GM18511 (cell line): ENCODE data around the gene MYBPH.

ENCODE experiments used
- ATAC-seq: cut with Tn5 transposase; IDR thresholded peaks from one replicate; pipeline ENCODE4 v1.9.1; 2021; ENCODE audit warnings: mild to moderate bottlenecking, moderate library complexity; ENCODE audit not compliant: unreplicated experiment

Gene MYBPH

DNA sequence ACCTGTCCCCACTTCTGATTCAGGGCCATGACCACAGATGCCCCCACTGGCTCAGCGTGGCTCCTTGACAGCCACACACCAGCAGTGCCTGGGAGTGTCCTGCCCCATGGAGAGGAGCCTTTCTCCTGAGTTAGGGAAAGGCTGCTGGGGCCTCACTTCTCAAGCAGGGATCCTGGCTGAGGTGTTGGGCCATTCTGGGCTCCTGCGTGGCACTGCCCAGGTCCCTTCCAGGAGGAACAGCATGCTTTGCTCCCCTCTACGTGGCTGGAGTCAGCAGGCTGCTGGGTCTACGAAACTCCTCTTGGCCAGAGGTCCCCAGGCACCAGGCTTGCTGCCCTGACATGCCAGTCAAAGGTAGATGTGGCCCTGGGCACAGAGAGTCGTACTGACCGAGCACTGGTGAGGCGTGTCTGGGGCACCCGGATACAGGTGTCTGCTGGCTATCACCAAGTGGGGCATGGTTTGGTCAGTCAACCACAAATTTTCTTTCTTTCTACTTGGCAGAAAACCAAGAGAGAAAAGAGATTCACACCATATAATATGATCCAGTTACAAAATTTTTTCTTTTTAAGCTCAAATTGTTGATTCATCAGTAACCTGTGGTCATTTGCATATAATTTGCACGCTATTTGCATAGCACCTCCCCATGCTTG, 44.0 kb downstream of the MYBPH start:
- ATAC-seq = no peak

DNA sequence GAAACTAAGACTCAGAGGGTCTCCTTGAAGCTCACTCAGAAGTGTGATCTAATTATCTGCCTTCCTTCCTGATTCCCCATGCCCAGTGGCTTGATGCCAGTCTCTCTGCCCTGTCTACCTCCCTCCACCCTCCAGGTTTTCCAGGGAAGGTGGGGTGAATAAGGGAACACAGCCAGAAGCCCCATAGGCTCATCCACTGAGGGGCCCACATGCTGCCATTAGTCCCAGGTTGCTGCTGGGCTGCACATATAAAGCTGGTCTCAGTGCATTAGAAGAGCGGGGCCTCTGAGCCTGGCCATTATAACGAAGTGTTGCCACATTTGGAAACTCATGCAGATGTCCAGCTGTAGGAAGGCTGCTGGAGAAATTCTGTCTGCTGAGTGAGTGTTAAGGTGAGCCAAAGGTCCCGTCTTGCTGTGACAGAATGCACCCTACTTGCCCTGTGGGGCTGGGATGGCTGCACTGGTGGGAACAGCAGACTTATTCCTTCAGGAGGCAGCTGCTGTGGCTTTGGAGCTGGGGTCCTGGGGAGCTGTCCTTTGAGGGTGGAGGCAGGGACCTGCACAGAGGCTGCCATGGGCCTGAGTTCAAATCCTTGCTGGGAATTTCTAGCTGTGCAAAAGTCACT, 45.2 kb downstream of the MYBPH start:
- ATAC-seq = no peak

DNA sequence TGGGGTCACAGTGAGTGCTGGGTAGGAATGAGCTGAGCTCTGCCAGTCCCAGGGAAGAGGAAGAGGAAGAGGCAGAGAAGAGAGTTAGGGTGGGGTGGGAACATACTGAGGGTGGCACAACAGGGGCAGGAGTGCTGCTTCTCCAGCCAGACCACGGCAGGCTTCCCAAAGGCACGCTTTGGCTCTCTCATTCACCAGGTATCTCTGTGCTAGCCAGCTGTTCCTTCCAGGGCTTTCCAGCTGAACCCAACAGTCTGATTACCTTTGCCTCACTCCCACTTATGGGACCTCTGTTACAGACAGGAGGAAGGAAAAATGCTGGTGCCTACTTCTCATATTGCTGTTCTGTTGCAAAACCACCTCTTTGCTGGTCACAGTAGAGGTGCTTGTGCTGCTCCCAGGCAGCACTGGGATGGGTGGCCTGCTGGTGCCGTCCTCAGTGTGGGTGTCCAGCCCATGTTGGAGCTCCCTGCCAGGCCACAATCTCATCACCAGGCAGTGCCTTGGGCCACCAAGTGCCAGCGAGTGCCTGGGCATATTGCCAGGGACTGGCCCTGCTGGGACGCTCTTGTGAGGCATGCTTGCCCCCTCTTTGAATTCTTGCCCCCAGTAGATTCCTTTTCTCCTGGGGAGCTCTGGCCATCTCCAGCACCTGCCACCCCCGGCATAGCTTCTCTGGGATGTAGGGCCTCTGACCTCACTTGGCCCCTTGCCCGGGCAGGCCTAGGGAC, 46.0 kb downstream of the MYBPH start:
- no peak for ATAC-seq

DNA sequence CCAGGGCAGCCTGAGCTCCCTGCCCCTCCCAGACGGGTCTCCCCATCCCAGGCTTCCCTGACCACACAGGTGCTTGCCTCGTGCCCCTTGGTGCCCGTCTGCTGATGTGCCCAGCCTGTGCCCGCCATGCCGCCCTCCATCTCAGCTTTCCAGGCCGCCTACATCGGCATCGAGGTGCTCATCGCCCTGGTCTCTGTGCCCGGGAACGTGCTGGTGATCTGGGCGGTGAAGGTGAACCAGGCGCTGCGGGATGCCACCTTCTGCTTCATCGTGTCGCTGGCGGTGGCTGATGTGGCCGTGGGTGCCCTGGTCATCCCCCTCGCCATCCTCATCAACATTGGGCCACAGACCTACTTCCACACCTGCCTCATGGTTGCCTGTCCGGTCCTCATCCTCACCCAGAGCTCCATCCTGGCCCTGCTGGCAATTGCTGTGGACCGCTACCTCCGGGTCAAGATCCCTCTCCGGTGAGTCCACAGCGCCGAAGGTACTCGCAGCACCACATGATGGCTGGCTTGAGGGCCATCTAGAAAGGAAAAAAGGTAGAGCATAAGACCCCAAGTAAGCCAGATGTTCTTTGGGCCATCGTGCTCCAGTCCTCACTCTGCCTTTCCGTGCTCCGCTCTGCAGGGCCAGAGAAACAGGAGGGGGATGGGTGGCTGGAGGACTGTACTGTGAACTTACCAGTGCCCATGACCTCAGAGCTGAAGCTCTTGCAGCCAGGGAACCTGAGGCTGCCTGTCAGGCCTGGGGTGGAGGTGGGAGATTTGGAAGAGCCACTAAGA, 46.7 kb downstream of the MYBPH start:
- ATAC-seq = no peak

DNA sequence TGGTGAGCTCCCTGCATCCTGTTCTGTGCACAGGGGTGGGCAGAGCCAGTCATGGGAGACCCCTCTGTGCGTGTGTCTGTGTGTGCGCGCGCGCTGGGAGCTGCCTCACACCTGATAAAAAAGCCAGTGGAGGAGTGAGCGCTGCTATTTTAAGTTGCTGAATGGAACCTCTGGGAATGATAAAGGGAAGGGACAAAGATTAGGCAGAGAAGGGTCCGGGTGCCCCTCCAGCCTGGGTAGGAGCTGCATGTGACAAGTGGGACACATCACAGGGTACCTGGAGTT, 47.3 kb downstream of the MYBPH start:
- ATAC-seq = no peak

DNA sequence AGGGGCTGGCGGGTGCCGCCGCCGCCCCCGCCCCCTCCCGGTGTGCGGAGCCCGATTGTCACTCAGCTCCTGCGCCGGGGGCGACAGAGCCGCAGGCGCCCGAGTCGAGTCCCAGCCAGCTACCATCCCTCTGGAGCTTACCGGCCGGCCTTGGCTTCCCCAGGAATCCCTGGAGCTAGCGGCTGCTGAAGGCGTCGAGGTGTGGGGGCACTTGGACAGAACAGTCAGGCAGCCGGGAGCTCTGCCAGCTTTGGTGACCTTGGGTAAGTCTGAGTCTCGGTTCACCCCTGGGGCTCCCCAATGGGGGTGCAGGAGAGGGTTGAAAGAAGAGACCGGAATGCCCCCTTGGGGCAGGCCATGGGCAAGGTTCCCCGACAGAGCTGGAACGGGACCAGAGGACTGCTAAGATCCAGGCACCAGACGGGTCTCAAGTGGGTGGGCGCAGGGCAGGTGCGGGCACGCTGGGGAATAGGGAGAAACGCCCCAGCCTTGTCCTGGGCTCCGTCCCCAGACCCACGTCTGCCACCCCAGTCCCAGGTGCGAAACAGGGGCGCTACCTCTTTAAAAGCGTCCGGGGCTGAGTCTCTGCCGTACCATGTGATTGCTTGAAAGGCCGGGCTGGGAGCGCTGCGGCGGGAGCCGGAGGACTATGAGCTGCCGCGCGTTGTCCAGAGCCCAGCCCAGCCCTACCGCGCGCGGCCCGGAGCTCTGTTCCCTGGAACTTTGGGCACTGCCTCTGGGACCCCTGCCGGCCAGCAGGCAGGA, 47.8 kb downstream of the MYBPH start, which contains the start of gene ADORA1:
Gene ADORA1, plus strand, starts transcription at position 61 of the 765 bp plus-strand sequence. CDS start 1,116 bp downstream, outside the sequence.
- ATAC-seq = no peak

DNA sequence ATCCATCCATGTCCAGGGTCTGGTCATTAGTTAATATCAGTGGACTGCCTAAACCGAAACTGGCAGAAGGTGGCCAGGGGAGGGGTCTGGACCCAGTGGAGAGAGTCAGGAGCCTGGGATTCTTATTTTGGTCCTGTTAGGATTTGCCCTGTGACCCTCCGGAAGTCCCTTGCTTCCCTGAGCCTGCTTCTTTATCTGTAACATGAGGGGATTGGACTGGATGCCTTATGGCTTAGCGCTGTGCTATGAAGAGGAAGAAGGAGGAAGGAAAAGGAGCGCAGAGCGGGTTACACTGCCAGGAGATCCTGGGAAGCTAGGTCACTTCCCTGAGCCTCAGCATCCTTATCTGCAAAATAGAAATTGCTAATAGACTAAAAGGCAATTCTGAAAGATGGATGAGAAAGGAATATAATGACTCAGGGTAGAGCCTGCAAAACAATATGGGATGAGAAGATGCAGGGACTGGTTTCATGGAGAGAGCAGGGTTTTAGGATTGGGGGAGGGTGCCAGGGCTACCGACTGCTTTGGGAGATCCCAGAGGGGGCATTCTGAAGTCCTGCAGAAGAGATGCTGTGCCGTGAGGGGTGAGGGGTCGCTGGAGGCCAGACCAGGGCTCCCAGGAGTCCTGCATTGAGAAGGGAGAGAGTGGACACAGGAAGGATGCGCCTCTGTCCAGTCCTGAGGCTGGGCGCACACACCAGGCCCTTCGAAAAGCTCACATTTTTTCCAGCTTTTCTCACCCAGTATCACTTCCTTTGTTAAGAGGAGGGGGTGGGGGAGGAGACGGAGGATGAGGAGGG, 48.6 kb downstream of the MYBPH start:
- no peak for ATAC-seq

DNA sequence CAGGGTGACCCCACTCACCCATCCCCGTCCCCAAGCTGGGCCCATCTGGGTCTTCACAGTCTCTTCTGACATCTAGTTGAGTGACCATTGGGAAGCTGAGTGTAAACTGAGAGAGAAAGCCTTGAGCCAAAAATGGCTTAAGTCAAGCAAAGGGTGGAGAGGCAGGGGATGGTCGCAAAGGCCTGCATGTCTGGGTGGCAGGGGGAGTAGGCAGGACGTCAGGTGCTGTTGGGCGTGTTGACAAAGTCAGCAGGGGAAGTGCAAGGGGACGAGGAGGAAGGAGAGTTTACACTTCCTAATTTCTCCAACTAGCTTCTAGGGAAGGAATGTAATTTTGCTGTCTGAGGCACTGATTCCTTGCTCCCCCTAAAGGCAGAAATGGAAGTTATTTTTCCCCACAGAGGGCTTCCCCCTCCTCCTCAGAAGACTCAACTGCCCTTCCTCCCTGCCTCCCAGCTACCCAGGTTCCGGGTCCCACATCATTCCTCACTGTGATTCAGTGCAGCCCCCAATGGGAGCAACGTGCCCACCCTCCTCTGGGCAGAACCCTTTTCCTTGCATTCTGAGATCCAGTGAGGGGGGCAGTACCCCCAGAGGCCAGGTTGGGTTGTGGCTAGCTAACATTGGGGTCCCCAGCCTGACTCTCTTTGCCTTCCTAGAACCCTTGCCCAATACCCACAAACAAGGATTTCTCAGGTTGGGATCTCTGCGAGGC, 49.3 kb downstream of the MYBPH start:
- ATAC-seq = no peak

DNA sequence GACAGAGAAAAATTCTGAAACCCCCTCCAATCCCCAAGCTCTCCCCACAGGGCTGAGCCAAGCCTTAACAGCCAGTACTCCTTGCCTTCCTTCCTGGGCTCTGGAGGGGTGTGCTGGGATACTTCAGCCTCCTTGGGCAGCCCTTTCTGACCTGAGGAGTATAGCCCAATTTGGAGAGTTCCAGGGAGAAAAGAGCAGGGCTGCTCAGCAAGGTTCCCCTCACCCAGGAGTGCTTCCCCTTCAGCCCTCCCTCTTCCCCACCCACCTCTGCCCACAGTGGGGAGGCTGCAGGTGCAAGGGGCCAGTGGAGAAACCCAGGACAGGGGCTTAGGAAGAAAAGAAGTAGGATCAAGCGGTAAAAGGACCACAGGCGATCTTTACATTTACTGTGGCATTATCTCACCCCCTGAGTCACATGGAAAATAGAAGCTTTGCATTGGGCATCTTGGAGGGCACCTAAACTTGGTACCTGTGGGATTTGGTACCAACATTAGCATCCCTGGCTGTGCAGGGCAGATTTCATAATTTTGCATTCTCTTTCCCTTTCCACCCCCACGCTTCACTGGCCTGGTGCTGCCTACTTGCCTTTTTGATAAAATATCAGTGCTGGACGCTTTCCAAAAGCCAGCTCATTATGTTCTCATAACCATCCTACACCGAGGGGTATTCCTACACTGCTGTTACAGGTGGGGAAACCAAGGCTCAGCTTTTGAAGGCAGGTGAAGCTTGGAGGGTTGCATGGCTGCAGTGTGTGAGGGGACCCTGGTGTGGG, 50.9 kb downstream of the MYBPH start:
- ATAC-seq = no peak

DNA sequence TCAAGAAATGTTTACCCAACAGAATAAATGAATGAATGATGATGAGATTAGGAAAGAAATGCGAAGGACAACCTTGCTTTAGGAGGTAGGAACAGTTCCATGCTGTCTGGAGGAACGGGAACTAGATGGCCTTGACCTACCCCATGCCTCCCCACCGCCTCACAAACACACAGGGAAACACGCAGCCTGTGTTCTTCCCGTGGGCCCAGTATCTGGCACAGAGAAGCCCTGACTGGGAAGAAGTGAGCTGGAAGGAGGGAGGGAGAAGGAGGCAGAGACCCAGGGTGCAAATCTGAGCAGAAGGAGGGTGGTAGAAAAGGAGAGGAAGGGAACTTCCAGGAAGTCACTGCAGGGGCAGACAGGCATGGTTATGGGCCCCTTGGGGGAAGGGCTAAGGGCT, 51.6 kb downstream of the MYBPH start:
- ATAC-seq = no peak

DNA sequence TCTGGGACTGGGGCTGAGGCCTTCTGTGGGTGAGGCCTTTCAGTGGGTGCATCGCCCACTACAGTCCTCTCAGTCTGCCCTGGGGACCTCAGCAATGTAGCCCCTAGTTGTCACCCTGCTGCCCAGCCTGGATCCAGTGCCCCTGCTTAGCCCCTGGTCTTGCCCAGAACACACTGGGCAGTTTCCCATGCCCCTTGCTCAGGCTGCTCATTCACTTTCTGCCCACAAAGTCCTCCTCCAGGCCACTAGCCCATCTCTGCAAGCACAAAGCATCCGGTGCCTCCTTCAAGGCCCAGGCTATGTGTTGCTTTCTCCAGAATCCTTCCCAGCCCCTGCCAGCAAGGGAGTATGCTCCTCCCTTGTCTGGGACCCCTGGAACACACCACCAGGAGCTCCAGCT, 53.5 kb downstream of the MYBPH start:
- ATAC-seq = no peak

DNA sequence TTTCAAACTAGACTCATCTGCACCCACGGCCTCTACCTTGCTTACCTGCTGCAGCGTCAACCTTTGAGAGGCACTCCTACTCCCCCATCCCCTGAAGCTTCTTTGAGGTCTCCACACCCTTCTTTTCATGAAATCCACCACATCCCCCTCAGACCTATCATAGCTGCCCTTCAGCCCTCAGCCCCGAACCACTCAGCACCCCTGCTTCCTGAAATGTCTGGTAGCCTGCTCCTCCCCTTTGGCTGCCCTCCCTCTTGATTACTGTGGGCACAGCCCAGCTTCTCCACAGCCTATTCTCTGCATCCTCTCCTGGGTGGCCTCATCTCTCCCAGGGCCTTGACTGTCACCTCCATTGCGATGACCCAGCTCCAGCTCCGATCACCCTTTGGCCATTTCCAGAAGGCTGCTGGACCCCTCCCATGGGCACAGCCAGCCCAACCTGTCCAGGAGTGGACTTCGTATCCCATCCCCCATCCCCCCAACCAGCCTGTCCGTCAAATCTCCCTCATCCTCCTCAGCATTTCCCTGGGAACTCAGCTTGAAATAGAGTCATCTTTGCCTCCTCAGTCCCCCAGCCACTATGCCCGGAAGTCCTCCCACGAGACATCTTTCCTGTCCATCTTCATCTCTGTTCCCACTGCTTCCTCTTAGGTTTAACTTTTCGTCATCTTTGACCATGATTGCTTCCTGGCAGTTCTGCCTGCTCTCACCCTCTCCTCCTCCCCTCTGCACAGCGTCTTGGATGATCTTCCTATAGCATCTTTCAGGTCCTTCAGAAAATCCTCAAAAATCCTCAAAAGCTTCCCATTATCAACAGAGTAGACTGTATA, 54.2 kb downstream of the MYBPH start:
- no peak for ATAC-seq

DNA sequence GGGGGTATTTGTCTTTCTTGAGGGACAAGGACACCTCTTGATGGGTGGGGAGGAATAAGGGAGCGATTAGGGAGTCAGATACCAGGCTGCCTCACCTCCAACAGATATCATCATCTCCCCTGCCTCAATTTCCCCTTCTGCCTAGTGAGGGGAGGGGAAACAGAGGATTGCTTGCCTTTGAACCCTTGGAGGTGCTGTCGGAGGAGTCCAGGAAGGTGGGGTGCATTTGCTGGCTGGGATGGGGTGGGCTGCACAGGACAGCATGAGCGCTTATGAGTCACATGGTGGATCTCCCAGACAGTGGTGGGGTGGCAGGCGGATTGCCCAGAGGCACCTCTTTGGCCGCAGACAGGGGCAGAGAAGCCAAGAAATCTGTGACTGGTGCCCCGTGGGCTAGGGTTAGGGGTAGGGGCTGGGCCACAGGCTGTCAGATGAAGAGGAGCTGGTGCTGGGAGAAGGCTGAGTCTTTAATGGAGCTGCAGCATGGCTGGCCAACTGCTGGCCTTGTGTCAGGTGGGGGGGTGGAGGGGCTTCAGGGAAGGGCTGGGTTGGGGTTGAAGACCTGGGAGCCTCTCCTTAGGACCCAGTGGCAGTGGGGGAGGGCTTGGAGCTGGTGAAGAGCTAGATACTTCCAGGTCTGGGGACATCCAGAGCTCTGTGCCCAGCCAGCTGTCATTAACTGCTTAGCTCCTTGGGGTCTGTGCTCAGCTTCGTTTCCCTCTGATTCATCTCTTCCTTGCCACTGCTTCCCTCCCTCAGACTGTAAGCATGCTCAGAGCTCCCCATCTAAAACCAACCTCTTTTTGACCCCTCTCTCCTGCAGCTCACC, 55.1 kb downstream of the MYBPH start:
- ATAC-seq = no peak
